ENCODE data around the gene PCID2.

GRCh38 chr13:113207460-113207859, 1.0 kb downstream of the PCID2 start:
- TF ChIP-seq EZH2 (conservative IDR thresholded peaks at IDR 0.05; ENCODE audit: low read depth, low read length) (no peak), SP1 (IDR thresholded peaks at IDR 0.05) (no peak), SP1 (CRISPR knock-in tag; IDR thresholded peaks at IDR 0.05) (no peak), ZFP37 (CRISPR knock-in tag; IDR thresholded peaks at IDR 0.05; ENCODE audit: borderline replicate concordance) (no peak), JUNB (CRISPR knock-in tag; IDR thresholded peaks at IDR 0.05; ENCODE audit: borderline replicate concordance) (no peak), GTF2F1 (IDR thresholded peaks at IDR 0.05; ENCODE audit: low read length) (no peak)
- TF ChIP-seq, protein P1, sequence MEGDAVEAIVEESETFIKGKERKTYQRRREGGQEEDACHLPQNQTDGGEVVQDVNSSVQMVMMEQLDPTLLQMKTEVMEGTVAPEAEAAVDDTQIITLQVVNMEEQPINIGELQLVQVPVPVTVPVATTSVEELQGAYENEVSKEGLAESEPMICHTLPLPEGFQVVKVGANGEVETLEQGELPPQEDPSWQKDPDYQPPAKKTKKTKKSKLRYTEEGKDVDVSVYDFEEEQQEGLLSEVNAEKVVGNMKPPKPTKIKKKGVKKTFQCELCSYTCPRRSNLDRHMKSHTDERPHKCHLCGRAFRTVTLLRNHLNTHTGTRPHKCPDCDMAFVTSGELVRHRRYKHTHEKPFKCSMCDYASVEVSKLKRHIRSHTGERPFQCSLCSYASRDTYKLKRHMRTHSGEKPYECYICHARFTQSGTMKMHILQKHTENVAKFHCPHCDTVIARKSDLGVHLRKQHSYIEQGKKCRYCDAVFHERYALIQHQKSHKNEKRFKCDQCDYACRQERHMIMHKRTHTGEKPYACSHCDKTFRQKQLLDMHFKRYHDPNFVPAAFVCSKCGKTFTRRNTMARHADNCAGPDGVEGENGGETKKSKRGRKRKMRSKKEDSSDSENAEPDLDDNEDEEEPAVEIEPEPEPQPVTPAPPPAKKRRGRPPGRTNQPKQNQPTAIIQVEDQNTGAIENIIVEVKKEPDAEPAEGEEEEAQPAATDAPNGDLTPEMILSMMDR (CRISPR knock-in tag; IDR thresholded peaks at IDR 0.05) = no peak

All from HepG2 (cell line).